ENCODE measurements around the gene DTX3L. TPM values are rescaled to one million over a fixed set of nuclear protein-coding genes. Genes with fewer than 3 reads are reported as not detected.

The DTX3L gene
- total RNA-seq, 1 donor from 2014 or later = 13.0 TPM

GRCh38 chr3:122612696-122613095 lies 48.6 kb downstream of the DTX3L start:
- H3K36me3 Mint-ChIP-seq (ENCODE audit: insufficient read depth) = no peaks in the 10 kb centered on the region
- H3K9me3 Mint-ChIP-seq (ENCODE audit: low read depth) = no peaks in the 10 kb centered on the region
- H3K27ac Mint-ChIP-seq = peak overlapping the region; percentile 73
- no peak for DNase-seq (ENCODE audit: low spot score, unreplicated experiment)
- H3K4me1 Mint-ChIP-seq (ENCODE audit: low read depth) = peaks cover 2% of the 10 kb centered on the region
- no peak overlapping the region for H3K4me3 Mint-ChIP-seq (ENCODE audit: low read depth)
- no peak for TF ChIP-seq CTCF (IDR thresholded peaks at IDR 0.05; ENCODE audit: unreplicated experiment)
- H3K27me3 Mint-ChIP-seq = no peaks in the 10 kb centered on the region

DNA sequence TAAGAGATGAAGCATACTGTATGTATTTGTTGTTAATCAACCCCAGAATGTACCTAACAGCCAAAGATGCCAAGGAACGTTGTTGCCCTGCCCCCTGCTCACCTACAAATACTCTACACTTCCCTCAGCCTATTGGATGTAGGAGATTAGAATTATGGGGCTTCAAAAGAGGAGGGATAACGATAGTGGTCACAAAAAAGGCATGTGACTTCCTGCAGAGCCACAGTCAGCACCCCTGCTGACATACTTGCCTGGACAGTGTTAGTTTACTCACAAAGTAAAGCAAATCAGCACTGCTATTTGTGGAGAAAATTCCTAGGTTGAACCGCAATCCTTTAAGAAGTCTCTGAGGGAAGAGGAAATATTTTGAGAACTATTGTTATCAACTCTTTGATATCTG lies 51.2 kb downstream of the DTX3L start:
- no peak for DNase-seq (ENCODE audit: low spot score, unreplicated experiment)
- TF ChIP-seq CTCF (IDR thresholded peaks at IDR 0.05; ENCODE audit: unreplicated experiment) = no peak
- H3K9me3 Mint-ChIP-seq (ENCODE audit: low read depth) = no peaks in the 10 kb centered on the region

GRCh38 chr3:122618614-122619013 lies 54.5 kb downstream of the DTX3L start:
- Mint-ChIP-seq H3K36me3 (ENCODE audit: insufficient read depth) (no peaks in the 10 kb centered on the region), H3K9me3 (ENCODE audit: low read depth) (no peaks in the 10 kb centered on the region), H3K4me3 (ENCODE audit: low read depth) (no peak overlapping the region), H3K27ac (no peak overlapping the region), H3K4me1 (ENCODE audit: low read depth) (no peaks in the 10 kb centered on the region), H3K27me3 (peaks cover 8% of the 10 kb centered on the region)
- TF ChIP-seq CTCF (IDR thresholded peaks at IDR 0.05; ENCODE audit: unreplicated experiment) = no peak
- DNase-seq (ENCODE audit: low spot score, unreplicated experiment) = no peak

More for the DNA sequence above, 51.2 kb downstream of the DTX3L start:
- H3K36me3 Mint-ChIP-seq (ENCODE audit: insufficient read depth) = no peaks in the 10 kb centered on the region
- no peak overlapping the region for H3K27ac Mint-ChIP-seq
- peaks cover 2% of the 10 kb centered on the region for H3K4me1 Mint-ChIP-seq (ENCODE audit: low read depth)
- H3K4me3 Mint-ChIP-seq (ENCODE audit: low read depth) = no peak overlapping the region
- H3K27me3 Mint-ChIP-seq = peaks cover 5% of the 10 kb centered on the region

DNA sequence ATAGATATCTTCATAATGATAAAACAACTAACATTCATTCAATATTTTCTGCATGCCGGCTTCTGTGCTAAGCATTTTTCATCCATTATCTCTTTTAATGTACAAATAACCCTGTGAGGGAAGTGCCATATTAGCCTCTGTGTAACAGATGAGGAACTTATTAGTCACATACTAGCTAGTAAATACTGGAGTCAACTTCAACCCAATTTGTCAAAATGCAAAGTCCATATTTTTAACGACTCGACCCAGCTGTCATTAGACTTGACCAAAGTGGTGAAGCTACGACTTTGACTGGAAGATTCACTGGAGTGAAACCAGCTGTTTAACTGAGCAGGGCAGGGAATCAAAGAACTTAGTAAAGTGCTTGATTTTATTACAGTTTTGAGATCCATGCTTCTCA lies 54.9 kb downstream of the DTX3L start:
- no peak for TF ChIP-seq CTCF (IDR thresholded peaks at IDR 0.05; ENCODE audit: unreplicated experiment)
- Mint-ChIP-seq H3K9me3 (ENCODE audit: low read depth) (no peaks in the 10 kb centered on the region), H3K4me1 (ENCODE audit: low read depth) (no peaks in the 10 kb centered on the region), H3K36me3 (ENCODE audit: insufficient read depth) (no peaks in the 10 kb centered on the region), H3K27me3 (peaks cover 8% of the 10 kb centered on the region), H3K27ac (no peak overlapping the region), H3K4me3 (ENCODE audit: low read depth) (no peak overlapping the region)
- DNase-seq (ENCODE audit: low spot score, unreplicated experiment) = no peak

- H3K36me3 Mint-ChIP-seq (ENCODE audit: insufficient read depth) = no peaks in the 10 kb centered on the region
- TF ChIP-seq CTCF (IDR thresholded peaks at IDR 0.05; ENCODE audit: unreplicated experiment) = no peak
- no peaks in the 10 kb centered on the region for H3K4me1 Mint-ChIP-seq (ENCODE audit: low read depth)
Observed at GRCh38 chr3:122620399-122620798, 56.3 kb downstream of the DTX3L start.

More at GRCh38 chr3:122620399-122620798, 56.3 kb downstream of the DTX3L start:
- no peak overlapping the region for H3K4me3 Mint-ChIP-seq (ENCODE audit: low read depth)
- H3K27ac Mint-ChIP-seq = no peak overlapping the region
- peaks cover 8% of the 10 kb centered on the region for H3K27me3 Mint-ChIP-seq
- no peaks in the 10 kb centered on the region for H3K9me3 Mint-ChIP-seq (ENCODE audit: low read depth)
- no peak for DNase-seq (ENCODE audit: low spot score, unreplicated experiment)
